ENCODE results near the gene NANOS2. TPM values are rescaled to one million over a fixed set of nuclear protein-coding genes. Genes with fewer than 3 reads are reported as not detected.

Gene NANOS2
- total RNA-seq (2022; extraction: Qiagen RNA extraction; ENCODE audit: low read depth) = not detected in 5 replicates

GRCh38 chr19:45913874-45914830 is at the start of gene NANOS2:
Gene NANOS2, minus strand, starts transcription at chr19:45914778. Its CDS starts 85 bp downstream, at chr19:45914693.

GRCh38 chr19:45901912-45902650 is 12.5 kb downstream of the NANOS2 start, which contains the start of gene MYPOP:
Gene MYPOP, minus strand, starts transcription at chr19:45902613. Its CDS starts 840 bp downstream, at chr19:45901773.

GRCh38 chr19:45885556-45886426 is 28.8 kb downstream of the NANOS2 start, which contains the start of gene IRF2BP1:
Gene IRF2BP1, minus strand, starts transcription at chr19:45886141. Its CDS starts 367 bp downstream, at chr19:45885774.

GRCh38 chr19:45863840-45864628 is 50.5 kb downstream of the NANOS2 start, which contains the start of gene FOXA3:
Gene FOXA3, plus strand, starts transcription at chr19:45864326. Its CDS starts 131 bp downstream, at chr19:45864457.

Other genes starting within 250 kb of the NANOS2 start
- 2.2 to 3.4 TPM (median 2.9 TPM) in 5 replicates for gene GIPR, start 246.6 kb downstream of the NANOS2 start, total RNA-seq (2022; extraction: Qiagen RNA extraction; ENCODE audit: low read depth)
- gene SNRPD2, start 222.8 kb downstream of the NANOS2 start, total RNA-seq (2022; extraction: Qiagen RNA extraction; ENCODE audit: low read depth) = 748 to 924 TPM (median 768 TPM) in 5 replicates
- gene QPCTL, start 222.1 kb downstream of the NANOS2 start, total RNA-seq (2022; extraction: Qiagen RNA extraction; ENCODE audit: low read depth) = 8.4 to 10.0 TPM (median 9.2 TPM) in 5 replicates
- 9.4 to 12.7 TPM (median 10.2 TPM) in 5 replicates for gene FBXO46, start 183.9 kb downstream of the NANOS2 start, total RNA-seq (2022; extraction: Qiagen RNA extraction; ENCODE audit: low read depth)
- gene MEIOSIN, start 181.3 kb downstream of the NANOS2 start, total RNA-seq (2022; extraction: Qiagen RNA extraction; ENCODE audit: low read depth) = 0.06 to 0.07 TPM (median 0.07 TPM) in 3 of 5 replicates, not detected in the others
- 19.5 to 36.3 TPM (median 30.2 TPM) in 5 replicates for gene SIX5, start 145.5 kb downstream of the NANOS2 start, total RNA-seq (2022; extraction: Qiagen RNA extraction; ENCODE audit: low read depth)
- 41.5 to 59.1 TPM (median 51.1 TPM) in 5 replicates for gene DMPK, start 132.3 kb downstream of the NANOS2 start, total RNA-seq (2022; extraction: Qiagen RNA extraction; ENCODE audit: low read depth)
- gene DMWD, start 121.9 kb downstream of the NANOS2 start, total RNA-seq (2022; extraction: Qiagen RNA extraction; ENCODE audit: low read depth) = 27.0 to 40.1 TPM (median 36.3 TPM) in 5 replicates
- 0.03 TPM in 1 of 5 replicates, not detected in the others for gene RSPH6A, start 99.5 kb downstream of the NANOS2 start, total RNA-seq (2022; extraction: Qiagen RNA extraction; ENCODE audit: low read depth)
- gene SYMPK, start 51.6 kb downstream of the NANOS2 start, total RNA-seq (2022; extraction: Qiagen RNA extraction; ENCODE audit: low read depth) = 58.7 to 84.9 TPM (median 75.0 TPM) in 5 replicates
- gene FOXA3, start 50.5 kb downstream of the NANOS2 start, total RNA-seq (2022; extraction: Qiagen RNA extraction; ENCODE audit: low read depth) = 0.54 to 1.1 TPM (median 1.0 TPM) in 5 replicates
- gene IRF2BP1, start 28.6 kb downstream of the NANOS2 start, total RNA-seq (2022; extraction: Qiagen RNA extraction; ENCODE audit: low read depth) = 22.0 to 39.1 TPM (median 34.5 TPM) in 5 replicates
- 5.3 to 10.7 TPM (median 9.4 TPM) in 5 replicates for gene MYPOP, start 12.2 kb downstream of the NANOS2 start, total RNA-seq (2022; extraction: Qiagen RNA extraction; ENCODE audit: low read depth)
- gene NOVA2, start 59.1 kb upstream of the NANOS2 start, total RNA-seq (2022; extraction: Qiagen RNA extraction; ENCODE audit: low read depth) = 0.08 to 0.13 TPM (median 0.12 TPM) in 5 replicates
- gene CCDC61, start 80.7 kb upstream of the NANOS2 start, total RNA-seq (2022; extraction: Qiagen RNA extraction; ENCODE audit: low read depth) = 4.3 to 5.6 TPM (median 4.8 TPM) in 5 replicates
- not detected in 5 replicates for gene PGLYRP1, start 108.3 kb upstream of the NANOS2 start, total RNA-seq (2022; extraction: Qiagen RNA extraction; ENCODE audit: low read depth)
- gene IGFL4, start 126.2 kb upstream of the NANOS2 start, total RNA-seq (2022; extraction: Qiagen RNA extraction; ENCODE audit: low read depth) = 0.30 to 0.87 TPM (median 0.66 TPM) in 5 replicates
- 0.17 to 0.53 TPM (median 0.23 TPM) in 4 of 5 replicates, not detected in the other for gene IGFL3, start 209.9 kb upstream of the NANOS2 start, total RNA-seq (2022; extraction: Qiagen RNA extraction; ENCODE audit: low read depth)
- 0.31 to 0.65 TPM (median 0.55 TPM) in 5 replicates for gene IGFL2, start 233.5 kb upstream of the NANOS2 start, total RNA-seq (2022; extraction: Qiagen RNA extraction; ENCODE audit: low read depth)